ENCODE data around the gene SLCO4A1. TPM values are rescaled to one million over a fixed set of nuclear protein-coding genes. Genes with fewer than 3 reads are reported as not detected.

Gene SLCO4A1
- total and polyA plus RNA-seq, 2 donors (not counting 3 experiments of a cell fraction or from before 2014, with no cell fraction given) = 1.4 to 4.1 TPM

DNA sequence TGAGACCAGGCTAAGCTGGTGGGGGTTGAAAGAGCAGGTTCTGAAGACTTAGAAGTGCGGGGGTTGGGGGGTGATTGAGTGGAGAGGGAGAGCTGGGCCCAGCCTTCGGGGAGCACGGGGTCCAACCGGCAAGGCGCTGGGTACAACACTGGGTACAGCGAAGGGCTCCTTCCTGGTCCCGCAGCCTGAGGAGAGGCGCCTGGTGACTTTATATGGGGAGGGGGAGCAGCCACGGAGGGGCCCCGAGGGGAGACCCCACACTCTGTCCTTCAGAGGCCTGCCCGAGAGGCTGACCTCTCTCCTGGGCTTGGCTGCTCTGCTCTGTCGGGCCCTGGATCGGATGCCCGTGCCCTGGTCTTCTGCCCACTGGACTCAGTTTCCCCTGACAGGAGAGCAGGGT is 55.9 kb downstream of the SLCO4A1 start:
- POLR2A ChIA-PET = interaction anchor here (0.7 kb wide), 1 partner anchor 10 kb away, joined by 3 read pairs; no protein-coding TSS in a partner anchor

More for the DNA sequence above, 55.9 kb downstream of the SLCO4A1 start:
- Histone ChIP-seq H3K36me3 (ENCODE audit: control insufficient read depth in 2 of 2, extremely low read depth in 1 of 2, insufficient read depth in 2 of 2, low read length in 2 of 2) (no peaks in the 10 kb centered on the region), H3K9me3 (replicated peaks; ENCODE audit: control insufficient read depth, insufficient read depth, low read length) (no peaks in the 10 kb centered on the region), H3K79me2 (ENCODE audit: control insufficient read depth, insufficient read depth, low read length) (no peaks in the 10 kb centered on the region), H4K20me1 (replicated peaks; ENCODE audit: control insufficient read depth, extremely low read depth, insufficient read depth, low read length) (no peaks in the 10 kb centered on the region), H3K4me2 (ENCODE audit: insufficient read depth, low read length) (no peak overlapping the region), H3K9me1 (replicated peaks; ENCODE audit: control insufficient read depth, extremely low read depth, insufficient read depth, low read length) (no peaks in the 10 kb centered on the region), H3K27me3 (ENCODE audit: control insufficient read depth in 2 of 2, insufficient read depth in 2 of 2, low read length in 2 of 2) (no peaks in the 10 kb centered on the region), H3K27ac (ENCODE audit: insufficient read depth, low read depth, low read length) (no peak overlapping the region), H2AFZ (ENCODE audit: low read depth, low read length) (no peak overlapping the region), H3K4me1 (ENCODE audit: control insufficient read depth, extremely low read depth, insufficient read depth, low read length) (peaks cover 5% of the 10 kb centered on the region), H3K4me3 (replicated peaks in 1 of 3; ENCODE audit: insufficient read depth in 1 of 3, low read depth in 1 of 3, low read length in 3 of 3) (no peak overlapping the region), H3K9ac (replicated peaks; ENCODE audit: extremely low read depth, insufficient read depth, low read length) (no peak overlapping the region)
- FAIRE-seq (no peak), DNase-seq (ENCODE audit: low read depth, low spot score) (no peak)
- CTCF ChIA-PET = interaction anchor here (1.3 to 1.7 kb wide), 4 partner anchors 9 to 94 kb away, joined by 3 to 7 read pairs (median 6); partner anchors contain the start of gene NTSR1
- intact Hi-C loops (cut with micrococcal nuclease) = no loop called here
- TF ChIP-seq FOS (IDR thresholded peaks at IDR 0.05; ENCODE audit: borderline replicate concordance, insufficient read depth, low read length) = no peak
- TF ChIP-seq EZH2 (IDR thresholded peaks at IDR 0.05; ENCODE audit: borderline replicate concordance, low read depth, low read length, severe bottlenecking) = no peak
- no peak for TF ChIP-seq JUN (IDR thresholded peaks at IDR 0.05; ENCODE audit: borderline replicate concordance, insufficient read depth, insufficient read length, low read depth)
- no peak for TF ChIP-seq POLR2AphosphoS5 (IDR thresholded peaks at IDR 0.05; ENCODE audit: insufficient read depth, low read depth, low read length)
- TF ChIP-seq POLR2A (IDR thresholded peaks at IDR 0.05; ENCODE audit: low read depth, low read length) = no peak
- TF ChIP-seq CTCF (IDR thresholded peaks at IDR 0.05; ENCODE audit: extremely low read depth in 1 of 2, insufficient read depth in 1 of 2, low read depth in 1 of 2, low read length in 2 of 2) = no peak
- TF ChIP-seq MAX (IDR thresholded peaks at IDR 0.05; ENCODE audit: insufficient read depth, insufficient read length) = no peak
- TF ChIP-seq MYC (IDR thresholded peaks at IDR 0.05; ENCODE audit: low read depth, low read length) = no peak
- TF ChIP-seq GATA2 (IDR thresholded peaks at IDR 0.05; ENCODE audit: insufficient read depth, insufficient read length, low read depth, low read length) = no peak
- dilution Hi-C loops (cut with MboI; ENCODE audit: extremely low pct_ligation_motif_present, low sequenced_read_pairs) = no loop called here
- no TSS peak for BruUV-seq (replicated peaks)
